Measurements from ENCODE around the gene CDCA5.

DNA sequence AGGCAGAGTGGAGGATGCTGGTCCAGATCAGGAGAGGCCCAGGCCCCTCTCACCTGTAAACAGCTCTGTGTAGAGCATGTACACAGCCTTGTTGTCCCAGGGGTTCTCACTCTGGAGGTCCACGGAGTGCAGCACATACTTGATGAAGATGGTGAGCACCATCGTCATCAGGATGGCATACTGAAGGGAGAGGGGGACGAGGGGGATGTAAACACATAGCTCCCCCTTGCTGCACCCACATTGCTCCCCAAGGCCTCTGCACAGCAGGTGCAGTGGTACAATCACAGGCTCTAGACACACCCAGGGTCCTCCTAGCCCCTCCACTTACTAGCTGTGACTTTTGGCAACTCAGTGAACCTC, 47.6 kb upstream of the CDCA5 start:
- no peak for TF ChIP-seq POLR2A (IDR thresholded peaks at IDR 0.05)
- TF ChIP-seq, protein P1, sequence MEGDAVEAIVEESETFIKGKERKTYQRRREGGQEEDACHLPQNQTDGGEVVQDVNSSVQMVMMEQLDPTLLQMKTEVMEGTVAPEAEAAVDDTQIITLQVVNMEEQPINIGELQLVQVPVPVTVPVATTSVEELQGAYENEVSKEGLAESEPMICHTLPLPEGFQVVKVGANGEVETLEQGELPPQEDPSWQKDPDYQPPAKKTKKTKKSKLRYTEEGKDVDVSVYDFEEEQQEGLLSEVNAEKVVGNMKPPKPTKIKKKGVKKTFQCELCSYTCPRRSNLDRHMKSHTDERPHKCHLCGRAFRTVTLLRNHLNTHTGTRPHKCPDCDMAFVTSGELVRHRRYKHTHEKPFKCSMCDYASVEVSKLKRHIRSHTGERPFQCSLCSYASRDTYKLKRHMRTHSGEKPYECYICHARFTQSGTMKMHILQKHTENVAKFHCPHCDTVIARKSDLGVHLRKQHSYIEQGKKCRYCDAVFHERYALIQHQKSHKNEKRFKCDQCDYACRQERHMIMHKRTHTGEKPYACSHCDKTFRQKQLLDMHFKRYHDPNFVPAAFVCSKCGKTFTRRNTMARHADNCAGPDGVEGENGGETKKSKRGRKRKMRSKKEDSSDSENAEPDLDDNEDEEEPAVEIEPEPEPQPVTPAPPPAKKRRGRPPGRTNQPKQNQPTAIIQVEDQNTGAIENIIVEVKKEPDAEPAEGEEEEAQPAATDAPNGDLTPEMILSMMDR (IDR thresholded peaks at IDR 0.05): no peak
- TF ChIP-seq EP300 (IDR thresholded peaks at IDR 0.05): no peak

Data from ovary (tissue), 3 donors.